ENCODE results near the gene CT45A6.
"Not testable (repeated sequence)": the region's sequence is repeated elsewhere in the genome, so short reads cannot be mapped to it uniquely, and the experiment has no call there.

The CT45A6 gene

GRCh38 chrX:135802687-135803086 lies at the start of gene CT45A6:
Gene CT45A6, minus strand, starts transcription at chrX:135802787. Its CDS starts 3,794 bp downstream, at chrX:135798993.
- DNase-seq = not testable (repeated sequence)

- DNase-seq = not testable (repeated sequence)
These were observed 34.6 kb upstream of the CT45A6 start, which contains the start of gene CT45A7 for GRCh38 chrX:135837180-135837579. Gene CT45A7, minus strand, starts transcription at chrX:135837280. Its CDS starts 3,747 bp downstream, at chrX:135833533.

GRCh38 chrX:135819912-135820311 lies 17.3 kb upstream of the CT45A6 start, which contains the start of gene CT45A2:
Gene CT45A2, minus strand, starts transcription at chrX:135820012. Its CDS starts 3,747 bp downstream, at chrX:135816265.
- not testable (repeated sequence) for DNase-seq

GRCh38 chrX:135785403-135785802 lies 17.2 kb downstream of the CT45A6 start, which contains the start of gene CT45A5:
Gene CT45A5, minus strand, starts transcription at chrX:135785503. Its CDS starts 3,774 bp downstream, at chrX:135781729.
- not testable (repeated sequence) for DNase-seq

GRCh38 chrX:135768091-135768490 lies 34.5 kb downstream of the CT45A6 start, which contains the start of gene CT45A3:
Gene CT45A3, minus strand, starts transcription at chrX:135768191. Its CDS starts 3,747 bp downstream, at chrX:135764444.
- DNase-seq = not testable (repeated sequence)

- DNase-seq = not testable (repeated sequence)
These were observed 57.8 kb downstream of the CT45A6 start for GRCh38 chrX:135744739-135745138.
